Adipose tissue (tissue), 3 donors: ENCODE data around the gene WNT7B. TPM values are rescaled to one million over a fixed set of nuclear protein-coding genes. Genes with fewer than 3 reads are reported as not detected.

Experiments
- H3K27ac ChIP-seq: one replicate; pipeline ENCODE4 v1.5.1; 2013; ENCODE audit warnings: low read depth, low read length
- WGBS, 3 donors: extraction: QIAGEN DNeasy Blood & Tissue Kit; methylation state at CpG; one replicate each; pipeline ENCODE4 v1.1.7; 2013; 5-methylcytosine and 5-hydroxymethylcytosine counted together
- polyA plus RNA-seq, 3 donors: library from polyadenylated mRNA; stranded (reverse); fragments of 200-250 nt; gene quantifications; one replicate each; pipeline ENCODE4 v1.2.3, GENCODE V29; 2013
- donor health status: healthy with polysubstance abuse.
- donor health status: Bipolar disorder and iron deficiency.
- donor health status: healthy.

Gene WNT7B
- polyA plus RNA-seq, 3 donors: 0.25 TPM; not detected in 2

DNA sequence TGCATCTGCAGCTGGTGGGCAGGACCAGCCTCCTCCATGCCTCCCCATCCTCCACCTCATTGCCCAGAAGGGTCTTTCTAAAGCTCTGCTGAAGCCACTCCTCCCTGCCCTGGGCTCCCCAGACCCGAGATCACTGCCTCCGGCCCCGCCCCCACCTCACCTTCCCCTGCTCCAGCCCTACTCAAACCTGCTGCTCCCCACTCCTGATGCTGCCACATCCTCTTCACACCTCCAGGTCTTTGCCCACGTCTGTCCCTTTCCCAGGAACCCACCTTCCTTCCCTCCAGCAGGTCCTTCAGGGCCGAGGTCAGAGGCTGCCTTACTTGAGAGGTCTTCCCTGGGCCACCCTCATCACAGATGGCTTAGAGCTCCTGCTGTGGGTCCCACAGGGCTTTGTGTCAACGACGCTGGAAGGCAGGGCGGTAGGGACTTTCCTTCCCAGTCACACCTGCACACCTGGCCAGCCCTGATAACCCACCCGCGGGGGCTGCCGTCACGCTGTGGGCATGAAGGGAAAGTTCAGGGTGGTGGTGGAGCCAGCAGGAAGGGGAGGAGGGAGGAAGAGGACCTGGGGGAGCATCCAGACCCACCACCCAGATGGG lies 11.9 kb downstream of the WNT7B start:
- 36 to 66% (median 63%) methylated on average over 12 of the region's 12 CpGs for WGBS, 3 donors
- H3K27ac ChIP-seq: no peak overlapping the region

DNA sequence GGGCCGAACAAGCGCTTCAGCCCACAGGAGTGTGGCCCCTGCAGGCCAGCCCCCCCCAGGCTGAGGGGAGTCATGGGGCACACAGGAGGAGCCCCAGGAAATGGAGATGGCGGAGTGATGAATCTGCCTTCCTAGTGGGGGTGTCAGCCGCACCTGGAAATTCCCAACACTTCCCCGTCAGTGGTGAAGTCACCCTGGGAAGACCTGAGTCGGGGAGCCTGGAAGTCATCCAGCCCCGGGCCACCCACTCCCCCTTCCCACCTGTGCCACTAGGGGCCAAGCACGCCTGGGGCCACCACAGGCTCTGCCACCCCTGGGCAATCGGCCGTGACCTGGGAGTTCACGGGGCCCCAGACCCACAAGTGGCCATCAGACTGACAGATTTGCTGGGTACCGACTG lies 12.6 kb downstream of the WNT7B start:
- no peak overlapping the region for H3K27ac ChIP-seq
- WGBS, 3 donors: 76 to 79% (median 78%) methylated on average over 12 of the region's 12 CpGs

DNA sequence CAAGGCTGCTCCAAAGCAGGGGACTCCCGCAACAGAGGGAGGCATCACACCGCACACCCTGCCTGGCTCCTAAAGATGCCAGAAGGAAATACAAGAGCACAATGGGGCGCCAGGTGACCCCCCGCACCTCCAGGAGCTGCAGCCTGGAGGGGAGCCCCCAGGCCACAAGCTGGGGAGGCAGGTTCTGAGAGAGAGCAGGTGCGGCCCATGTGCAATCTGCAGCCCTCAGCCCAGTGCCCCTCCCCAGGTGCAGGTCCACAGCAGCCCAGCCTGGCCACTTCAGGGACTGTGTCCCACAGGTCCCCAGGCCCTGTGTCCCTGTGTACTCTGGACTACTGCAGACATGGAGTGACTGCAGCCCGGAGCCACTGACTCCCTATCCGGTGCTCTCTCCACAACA lies 13.1 kb downstream of the WNT7B start:
- 83 to 87% (median 86%) methylated on average over 7 of the region's 7 CpGs for WGBS, 3 donors
- no peak overlapping the region for H3K27ac ChIP-seq

DNA sequence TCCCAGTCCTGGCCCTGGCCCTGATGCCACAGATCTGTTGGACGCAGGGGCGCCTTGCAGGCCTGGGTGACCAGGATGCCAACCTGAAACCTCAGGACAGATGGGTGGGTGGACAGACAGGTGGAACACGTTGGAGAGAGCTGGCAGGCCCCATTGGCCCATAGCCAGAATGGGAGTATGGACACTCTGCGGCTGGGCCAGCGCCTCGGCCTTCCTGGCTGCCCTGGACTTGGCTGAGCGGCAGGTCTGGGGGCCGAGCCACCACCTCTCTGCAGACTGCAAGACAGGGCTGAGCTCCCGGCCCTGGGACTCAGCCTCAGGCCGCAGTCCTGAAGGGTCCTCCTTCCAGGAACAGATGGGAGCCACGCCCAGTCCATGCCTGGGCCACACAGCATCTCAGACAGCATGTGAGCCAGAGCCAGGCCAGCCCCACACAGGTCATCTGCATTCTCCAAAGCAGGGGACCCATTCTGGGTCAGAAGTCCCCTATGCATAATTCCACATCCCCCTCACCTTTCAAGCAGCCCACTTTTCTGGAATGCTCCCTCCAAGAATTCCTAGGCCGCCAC lies 14.1 kb downstream of the WNT7B start:
- H3K27ac ChIP-seq: no peak overlapping the region
- WGBS, 3 donors: 72 to 75% (median 74%) methylated on average over 12 of the region's 12 CpGs

DNA sequence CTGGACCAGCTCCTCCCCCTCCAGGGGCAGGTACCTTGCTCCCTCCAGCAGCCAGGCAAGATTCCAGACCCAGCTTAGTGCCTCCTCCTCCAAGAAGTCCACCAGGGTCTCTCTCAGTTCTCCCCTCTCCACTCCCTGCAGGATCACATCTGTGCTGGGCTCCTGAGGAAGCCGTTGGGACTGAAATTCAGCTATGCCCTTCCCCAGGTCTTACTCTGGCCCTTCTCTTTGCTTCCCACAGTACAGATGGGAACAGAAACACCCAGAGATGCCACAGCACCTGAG lies 14.6 kb downstream of the WNT7B start:
- H3K27ac ChIP-seq: no peak overlapping the region
- 68 to 80% (median 71%) methylated on average over 1 of the region's 1 CpG for WGBS, 3 donors

DNA sequence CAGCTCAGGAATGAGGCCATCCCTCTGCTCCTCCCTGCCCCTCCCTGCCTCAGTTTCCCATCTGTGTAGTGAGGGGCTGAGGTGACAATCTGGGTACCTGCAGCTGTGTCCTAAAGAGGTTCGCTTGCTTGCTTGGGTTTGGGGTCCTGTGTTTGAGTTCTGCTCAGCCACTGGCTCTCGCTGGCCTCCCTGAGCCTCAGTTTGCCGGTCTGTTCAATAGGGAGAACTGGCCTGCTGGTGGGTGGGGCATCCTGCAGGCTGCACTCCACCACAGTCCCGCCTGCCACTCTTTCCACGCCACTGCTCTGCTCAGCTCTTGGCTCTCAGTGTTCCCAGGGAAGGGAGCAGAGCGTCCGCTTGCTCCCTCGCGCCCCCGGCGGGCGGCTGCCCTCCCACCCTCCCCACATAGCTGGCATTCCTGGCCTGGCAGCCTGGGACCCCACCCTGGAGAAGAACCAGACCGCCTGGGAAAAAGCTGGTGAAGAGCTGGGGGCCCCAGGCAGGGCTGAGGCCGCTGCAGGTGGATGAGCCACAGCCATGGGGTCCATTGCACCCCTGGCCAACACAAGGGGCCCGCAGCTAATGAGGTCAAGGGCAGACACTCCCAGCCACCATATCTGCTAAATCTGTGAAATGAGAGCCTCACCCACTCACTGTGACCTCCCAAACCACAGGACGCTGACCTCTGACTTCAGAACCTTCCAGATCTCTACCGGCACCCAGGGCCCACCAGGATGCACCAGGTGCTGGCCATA lies 15.1 kb downstream of the WNT7B start:
- WGBS, 3 donors: 74 to 85% (median 82%) methylated on average over 11 to 17 of the region's 17 CpGs
- no peak overlapping the region for H3K27ac ChIP-seq

DNA sequence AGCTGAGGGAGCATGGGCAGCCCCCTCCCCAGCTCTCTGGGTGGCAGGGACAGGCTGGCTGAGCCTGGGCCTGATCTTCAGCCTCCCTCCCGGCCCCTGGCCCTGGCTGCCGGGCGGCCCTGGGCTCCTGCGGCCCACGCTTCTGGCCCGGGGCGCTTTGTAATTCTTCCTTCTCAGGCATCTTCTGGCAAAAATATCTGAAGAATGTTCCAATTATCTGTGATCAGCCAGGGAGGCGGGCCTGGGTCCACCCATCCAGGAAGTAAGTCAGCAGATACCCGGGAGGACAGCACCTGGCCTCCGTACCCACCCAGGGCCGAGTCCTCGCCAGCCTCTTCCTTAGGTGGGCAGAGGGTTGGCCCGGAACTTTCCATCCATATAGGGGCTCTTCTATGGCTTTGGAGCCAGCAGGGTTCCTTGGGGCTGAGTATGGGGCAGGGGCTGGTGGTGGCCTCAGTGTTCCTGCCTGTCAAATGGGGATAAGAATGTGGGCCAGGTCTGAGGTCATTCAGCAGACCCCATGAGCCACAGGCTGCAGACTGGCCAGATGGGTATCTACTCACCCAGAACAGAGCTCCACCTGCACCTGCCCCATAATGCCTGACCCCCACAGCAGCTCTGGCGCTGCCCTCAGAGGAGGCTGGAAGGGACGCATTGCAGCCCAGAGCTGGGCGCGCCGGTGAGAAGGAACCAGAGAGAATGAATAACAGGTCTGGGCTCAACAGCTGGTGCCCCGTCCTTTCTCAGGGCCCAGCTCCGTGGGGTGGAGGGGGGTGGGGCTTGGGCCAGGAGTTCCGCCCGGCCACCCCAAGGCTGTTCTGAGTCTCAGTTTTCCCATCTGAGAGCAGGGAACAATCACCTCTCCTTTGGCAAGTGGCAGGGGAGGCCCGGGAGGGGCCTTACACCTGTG lies 16.2 kb downstream of the WNT7B start:
- 74 to 82% (median 76%) methylated on average over 23 of the region's 23 CpGs for WGBS, 3 donors
- no peak overlapping the region for H3K27ac ChIP-seq

DNA sequence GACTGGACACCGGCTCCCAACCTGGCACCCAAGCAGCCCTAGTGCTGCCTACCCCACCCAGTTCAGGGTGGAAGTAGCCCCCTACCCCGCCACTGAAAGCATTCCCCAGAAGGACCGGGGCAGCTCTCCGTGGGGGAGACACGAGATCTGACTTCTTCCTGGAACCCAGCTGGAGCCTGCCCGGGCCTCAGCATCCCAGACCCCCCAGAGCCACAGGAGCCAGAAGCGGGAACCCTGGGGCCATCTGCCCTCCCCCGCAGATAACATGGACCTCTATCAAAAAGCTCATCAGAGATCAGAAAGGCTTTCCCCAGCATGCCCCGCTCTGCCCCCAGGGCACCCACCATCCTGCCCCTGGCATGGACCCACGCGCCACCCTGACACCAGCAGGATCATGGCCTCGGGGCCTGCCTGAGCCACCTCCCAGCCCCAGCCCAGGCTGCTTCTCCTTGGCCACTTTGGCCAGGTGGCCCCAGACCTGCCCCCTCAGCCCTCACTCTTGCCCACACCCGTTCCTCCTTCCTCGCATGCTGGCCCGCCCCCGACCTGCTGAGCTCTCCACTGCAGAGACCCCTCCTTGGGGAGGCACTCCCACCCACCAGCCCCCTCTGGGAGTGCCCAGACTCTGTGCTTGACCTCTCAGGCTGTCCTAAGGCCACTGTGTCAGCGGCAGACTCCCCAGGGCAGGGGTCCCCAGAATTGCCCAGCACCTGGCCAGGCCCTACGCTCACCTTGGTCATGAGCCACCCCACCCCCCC lies 17.1 kb downstream of the WNT7B start:
- 78 to 85% (median 79%) methylated on average over 17 to 18 of the region's 18 CpGs for WGBS, 3 donors
- H3K27ac ChIP-seq: no peak overlapping the region

DNA sequence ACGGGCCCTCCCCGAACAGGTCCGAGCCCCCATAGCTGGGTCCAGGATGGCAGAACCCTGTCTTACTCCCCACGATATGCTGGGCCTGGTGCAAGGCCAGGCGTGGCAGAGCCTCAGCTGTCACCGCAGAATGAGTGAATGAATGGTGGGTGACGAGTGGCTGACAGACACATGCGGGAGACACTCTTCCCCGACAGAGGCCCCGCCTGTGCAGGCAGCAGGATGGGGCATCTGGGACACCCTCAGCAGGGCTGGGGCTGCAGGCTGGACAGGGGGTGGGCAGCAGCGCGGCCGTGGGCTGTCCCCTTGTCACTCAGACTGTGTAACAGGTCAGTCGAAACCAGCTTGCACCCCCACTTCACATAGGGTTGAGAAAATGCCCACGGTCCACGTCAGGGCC lies 18.0 kb downstream of the WNT7B start:
- 79 to 88% (median 83%) methylated on average over 16 of the region's 16 CpGs for WGBS, 3 donors
- no peak overlapping the region for H3K27ac ChIP-seq

DNA sequence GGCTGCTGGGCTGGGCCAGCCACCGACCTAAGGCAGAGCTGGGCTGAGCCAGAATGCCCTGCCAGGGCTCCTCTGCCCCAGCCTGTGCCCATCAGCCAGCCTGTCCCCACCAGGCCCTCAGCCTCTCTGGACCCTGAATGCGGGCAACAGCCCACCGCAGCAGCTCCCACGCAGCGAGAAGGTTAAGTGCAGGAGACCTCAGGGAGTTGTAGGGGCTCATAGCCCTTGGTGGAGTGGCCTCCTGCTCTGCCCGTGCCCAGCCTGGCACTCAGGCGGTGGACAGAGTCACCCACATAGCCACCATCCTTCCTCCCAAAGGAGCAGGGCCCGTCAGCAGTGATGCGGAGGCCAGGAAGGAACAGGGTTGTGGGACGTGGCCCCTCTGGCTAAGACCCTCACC lies 19.1 kb downstream of the WNT7B start:
- WGBS, 3 donors: 85 to 91% (median 86%) methylated on average over 10 of the region's 10 CpGs
- no peak overlapping the region for H3K27ac ChIP-seq

DNA sequence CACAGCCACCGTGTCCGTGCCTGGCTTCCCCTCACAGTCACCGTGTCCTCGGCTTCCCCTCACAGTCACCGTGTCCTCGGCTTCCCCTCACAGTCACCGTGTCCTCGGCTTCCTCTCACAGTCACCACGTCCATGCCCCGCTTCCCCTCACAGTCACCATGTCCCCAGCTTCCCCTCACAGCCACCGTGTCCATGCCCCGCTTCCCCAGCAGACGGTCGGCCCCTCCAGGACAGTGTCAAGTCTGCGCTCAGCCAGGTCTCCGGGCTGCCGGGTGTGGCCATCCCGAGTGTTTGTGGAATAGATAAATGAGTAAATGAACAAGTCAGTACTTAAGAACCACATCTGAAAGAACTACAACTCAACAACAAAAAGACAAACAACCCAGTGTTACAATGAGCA lies 23.8 kb downstream of the WNT7B start:
- WGBS, 3 donors: 57 to 68% (median 59%) methylated on average over 17 to 18 of the region's 18 CpGs

DNA sequence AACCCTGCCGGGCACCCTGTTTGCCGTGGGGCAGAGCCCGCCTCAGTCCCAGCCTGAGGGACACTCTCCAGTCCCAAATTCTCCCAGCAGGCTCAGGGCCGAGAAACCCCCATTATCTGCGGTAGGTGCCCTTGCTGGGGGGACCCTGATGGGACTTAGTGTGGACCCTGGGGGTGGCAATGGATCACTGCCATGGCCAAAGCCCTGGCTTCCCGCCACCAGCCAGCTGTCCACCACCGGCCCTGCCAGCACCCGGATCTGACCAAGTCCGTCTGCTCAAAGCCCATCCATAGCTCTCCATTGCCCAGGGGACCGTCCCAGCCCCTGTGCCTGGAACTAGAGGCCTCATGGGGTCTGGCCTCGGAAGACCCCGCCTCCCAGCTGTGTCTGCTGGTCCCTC lies 24.4 kb downstream of the WNT7B start:
- H3K27ac ChIP-seq: no peak overlapping the region
- 78 to 83% (median 82%) methylated on average over 12 of the region's 12 CpGs for WGBS, 3 donors

More for the DNA sequence above, 23.8 kb downstream of the WNT7B start:
- no peak overlapping the region for H3K27ac ChIP-seq

DNA sequence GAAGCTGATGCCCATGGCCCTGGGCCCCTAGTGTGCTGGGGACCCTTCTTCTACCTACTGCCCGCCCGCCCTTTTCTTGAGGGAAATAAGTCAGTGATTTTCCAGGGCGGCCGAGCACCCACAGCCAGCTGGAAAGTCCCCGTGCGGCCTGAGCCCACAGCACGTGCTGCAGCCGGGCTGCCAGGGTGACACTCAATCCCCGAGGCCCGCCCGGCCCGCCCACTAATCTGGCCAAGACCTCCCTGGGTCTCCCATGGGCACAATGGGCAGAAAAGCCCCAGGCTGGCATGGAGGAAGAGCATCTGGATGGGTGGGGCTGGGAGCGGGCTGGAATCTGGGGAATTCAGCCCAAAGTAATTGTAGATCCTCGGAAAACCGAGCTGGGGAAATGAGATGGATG lies 24.8 kb downstream of the WNT7B start:
- 76 to 78% (median 78%) methylated on average over 15 of the region's 15 CpGs for WGBS, 3 donors
- no peak overlapping the region for H3K27ac ChIP-seq

DNA sequence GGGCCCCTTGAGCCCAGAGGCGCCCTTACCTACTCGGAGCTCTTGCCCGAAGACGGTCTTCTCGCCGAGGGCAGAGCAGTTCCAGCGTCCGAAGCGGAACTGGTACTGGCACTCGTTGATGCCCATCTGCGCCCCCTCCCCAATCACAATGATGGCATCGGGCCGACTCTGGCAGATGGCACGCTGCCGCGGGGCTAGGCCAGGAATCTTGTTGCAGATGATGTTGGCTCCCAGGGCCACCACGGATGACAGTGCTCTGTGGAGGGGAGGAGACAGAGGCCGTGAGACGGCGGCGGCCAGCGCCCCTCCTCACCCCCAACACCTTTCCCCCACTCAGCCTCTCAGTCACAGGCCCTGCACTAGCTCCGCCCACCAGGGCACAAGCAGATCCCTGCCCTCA lies 27.1 kb downstream of the WNT7B start:
- H3K27ac ChIP-seq: no peak overlapping the region
- 91 to 92% (median 92%) methylated on average over 23 of the region's 23 CpGs for WGBS, 3 donors

DNA sequence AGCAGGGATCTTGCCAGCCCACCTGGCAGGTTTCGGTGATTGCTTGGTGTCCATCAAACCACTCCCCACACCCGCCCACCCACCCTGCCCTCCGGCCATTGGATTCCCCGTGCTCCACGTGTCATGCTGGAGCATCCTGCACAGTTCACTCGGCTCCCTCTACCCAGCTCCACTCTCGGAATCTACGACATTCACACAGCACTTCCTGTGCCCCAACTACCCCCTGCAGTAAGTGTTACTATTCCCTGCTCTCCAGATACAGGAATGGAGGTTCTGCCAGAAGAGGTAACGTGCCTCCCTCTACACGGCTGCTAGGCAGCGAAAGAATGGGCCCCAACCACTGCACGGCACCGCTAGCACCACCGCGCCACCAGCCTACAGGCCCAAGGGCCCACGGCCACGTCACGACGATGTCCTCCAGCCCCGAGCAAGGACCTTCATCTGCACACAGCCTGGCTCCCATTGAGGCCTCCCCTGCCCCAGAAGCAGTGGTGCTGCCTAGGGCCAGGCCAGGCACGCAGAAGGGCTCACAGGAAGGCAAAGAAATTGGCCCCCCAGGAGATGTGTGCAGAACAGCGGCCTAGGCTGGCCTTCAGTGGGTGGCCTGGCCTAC lies 27.6 kb downstream of the WNT7B start:
- WGBS, 3 donors: 89 to 90% (median 89%) methylated on average over 22 of the region's 22 CpGs
- no peak overlapping the region for H3K27ac ChIP-seq

DNA sequence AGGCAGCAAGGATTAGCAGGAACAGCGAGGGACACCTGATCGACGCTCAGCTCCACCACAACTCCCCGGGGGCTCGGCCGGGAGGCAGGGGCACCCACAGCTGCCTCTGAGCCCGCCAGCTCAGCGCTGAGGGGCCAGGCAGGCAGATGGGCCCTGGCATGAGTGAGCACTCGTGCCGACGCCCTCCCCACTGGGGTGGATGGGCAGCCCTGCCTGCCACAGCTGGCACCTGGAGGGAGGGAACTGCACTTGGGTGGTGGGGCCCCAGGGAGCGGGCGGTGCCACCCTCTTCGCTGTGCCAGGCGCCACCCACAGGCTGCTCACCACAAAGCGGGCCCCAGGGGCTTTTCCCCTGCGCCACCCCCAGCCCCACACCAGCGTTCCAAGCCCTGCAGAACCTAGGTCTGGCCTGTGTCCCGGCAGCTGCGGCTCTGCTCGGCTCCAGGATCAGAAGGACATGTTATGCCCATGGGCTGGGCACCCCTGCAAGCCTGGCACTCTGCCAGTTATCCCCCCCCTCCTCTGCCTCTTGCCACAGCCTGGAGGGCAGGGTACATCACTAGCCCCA lies 28.8 kb downstream of the WNT7B start:
- no peak overlapping the region for H3K27ac ChIP-seq
- WGBS, 3 donors: 73 to 77% (median 74%) methylated on average over 18 to 21 of the region's 21 CpGs

DNA sequence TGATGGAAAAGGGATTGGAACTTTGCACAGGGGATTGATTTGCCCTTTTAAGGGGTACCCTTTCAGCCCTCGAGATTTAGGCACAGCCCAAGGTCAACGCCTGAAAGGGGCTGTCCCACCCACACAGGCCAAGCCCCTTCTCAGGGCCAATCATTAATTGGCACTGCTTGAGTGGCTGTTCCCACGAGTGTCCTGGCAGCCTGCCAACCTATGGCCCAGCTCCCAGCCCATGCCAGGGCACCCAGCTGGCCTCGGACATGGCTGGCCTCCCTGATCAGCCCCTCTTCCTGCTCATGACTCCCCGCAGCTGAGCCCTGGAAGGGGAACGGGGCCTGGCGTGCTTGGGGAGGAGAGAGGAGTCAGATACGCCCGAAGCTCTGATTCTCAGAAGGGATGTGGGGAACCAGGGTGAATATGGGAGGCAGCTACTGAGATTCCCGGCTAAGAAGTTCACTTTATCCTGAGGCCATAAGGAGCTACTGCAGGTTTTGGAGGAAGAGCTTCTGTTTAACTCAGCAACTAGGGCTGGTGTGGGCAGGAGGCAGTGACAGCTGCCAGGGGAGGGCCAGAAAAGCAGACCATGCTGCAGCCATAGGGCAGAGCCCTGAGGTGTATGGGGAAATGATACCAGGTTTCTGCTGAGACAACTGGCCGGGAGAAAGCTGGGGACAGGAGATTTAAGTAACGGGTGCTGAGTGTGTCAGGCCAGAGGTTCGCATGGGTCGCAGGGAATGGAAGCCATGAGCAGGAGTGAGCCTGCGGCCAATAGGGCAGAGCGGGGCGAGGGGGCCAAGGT lies 30.0 kb downstream of the WNT7B start:
- 69 to 74% (median 72%) methylated on average over 17 of the region's 17 CpGs for WGBS, 3 donors
- H3K27ac ChIP-seq: no peak overlapping the region
